HEK293T (cell line): Measurements from ENCODE around the gene SORBS1.

Experiments
- CTCF ChIA-PET: fragments of 350-600 bp; formaldehyde crosslinking; extraction: SDS; loops from one replicate; lab custom pipeline; 2021; ENCODE audit warnings: antibody characterized with exemption, inconsistent platforms; lab: Yijun Ruan, JAX
- POLR2A ChIA-PET: fragments of 350-600 bp; formaldehyde crosslinking; extraction: SDS; loops from one replicate; lab custom pipeline; 2020; ENCODE audit warnings: antibody characterized with exemption, inconsistent platforms; lab: Yijun Ruan, JAX
- DNase-seq: peaks from one replicate; pipeline ENCODE4 v3.0.0; 2012; ENCODE audit warnings: mixed read lengths; ENCODE audit errors: extremely low spot score
- ARNT ChIP-seq: fragments of 450-650 bp; IDR thresholded peaks from 2 replicates; pipeline ENCODE4 v1.6.1; 2017; ENCODE audit warnings: mild to moderate bottlenecking
- BHLHE40 ChIP-seq: fragments of 450-650 bp; IDR thresholded peaks from 2 replicates; pipeline ENCODE4 v1.6.1; 2016; ENCODE audit warnings: mild to moderate bottlenecking, moderate library complexity, borderline replicate concordance
- CTBP1 ChIP-seq: fragments of 450-650 bp; IDR thresholded peaks from 2 replicates; pipeline ENCODE4 v1.6.1; 2016; ENCODE audit warnings: borderline replicate concordance
- ELF4 ChIP-seq: fragments of 450-650 bp; IDR thresholded peaks from 2 replicates; pipeline ENCODE4 v1.6.1; 2017; ENCODE audit warnings: antibody characterized with exemption
- FOXA1 ChIP-seq: fragments of 450-650 bp; IDR thresholded peaks from 2 replicates; pipeline ENCODE4 v1.6.1; 2016; ENCODE audit warnings: mild to moderate bottlenecking
- FOXK2 ChIP-seq: fragments of 450-650 bp; IDR thresholded peaks from 2 replicates; pipeline ENCODE4 v1.6.1; 2016; ENCODE audit warnings: mild to moderate bottlenecking
- FOXM1 ChIP-seq: fragments of 450-650 bp; IDR thresholded peaks from 2 replicates; pipeline ENCODE4 v1.6.1; 2017; ENCODE audit warnings: mild to moderate bottlenecking, borderline replicate concordance
- HDGF ChIP-seq: fragments of 450-650 bp; IDR thresholded peaks from 2 replicates; pipeline ENCODE4 v1.6.1; 2017; ENCODE audit warnings: antibody characterized with exemption, borderline replicate concordance
- L3MBTL2 ChIP-seq: fragments of 450-650 bp; conservative IDR thresholded peaks from 2 replicates; pipeline ENCODE4 v1.6.1; 2016; ENCODE audit warnings: mild to moderate bottlenecking
- LEF1 ChIP-seq: fragments of 450-650 bp; IDR thresholded peaks from 2 replicates; pipeline ENCODE4 v1.6.1; 2017; ENCODE audit warnings: mild to moderate bottlenecking, borderline replicate concordance
- NFRKB ChIP-seq: fragments of 450-650 bp; IDR thresholded peaks from 2 replicates; pipeline ENCODE4 v1.6.1; 2016; ENCODE audit warnings: mild to moderate bottlenecking, moderate library complexity
- SP1 ChIP-seq: fragments of 450-650 bp; IDR thresholded peaks from 2 replicates; pipeline ENCODE4 v1.6.1; 2017
- SUZ12 ChIP-seq: fragments of 450-650 bp; IDR thresholded peaks from 2 replicates; pipeline ENCODE4 v1.6.1; 2016; ENCODE audit warnings: mild to moderate bottlenecking
- TARDBP ChIP-seq: fragments of 450-650 bp; IDR thresholded peaks from 2 replicates; pipeline ENCODE4 v1.6.1; 2016
- ZNF384 ChIP-seq: fragments of 450-650 bp; IDR thresholded peaks from 2 replicates; pipeline ENCODE4 v1.6.1; 2016
- TF ChIP-seq, protein P1 (sequence below): fragments of 450-650 bp; IDR thresholded peaks from 2 replicates; pipeline ENCODE4 v1.6.1; 2016

SORBS1 gene

DNA sequence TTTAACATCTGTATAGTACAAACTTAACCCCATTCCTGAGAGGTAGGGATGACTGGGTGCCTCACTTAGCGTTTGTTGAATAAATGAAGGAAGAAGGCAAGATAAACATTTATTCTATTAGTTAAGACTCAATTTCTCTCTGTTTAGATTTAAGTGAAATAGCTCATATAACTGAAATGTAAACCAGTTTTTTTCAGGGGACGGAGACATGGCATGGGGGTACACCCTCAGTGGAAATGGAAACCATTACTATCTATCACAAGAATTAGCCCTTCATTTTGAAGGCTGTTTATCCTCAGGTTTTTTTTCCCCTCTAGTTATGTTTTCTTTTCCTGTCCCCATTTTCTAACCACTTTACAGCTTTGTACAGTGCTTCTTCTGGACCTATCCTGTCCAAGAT lies 234.8 kb downstream of the SORBS1 start:
- POLR2A ChIA-PET: no interaction called here
- no peak for DNase-seq
- TF ChIP-seq SUZ12: no peak
- no peak for TF ChIP-seq FOXM1
- no peak for TF ChIP-seq LEF1
- TF ChIP-seq NFRKB: no peak
- TF ChIP-seq ARNT: no peak
- no peak for TF ChIP-seq HDGF
- no peak for TF ChIP-seq SP1
- CTCF ChIA-PET: interaction anchor here (1.0 kb wide), 1 partner anchor 79 kb away, joined by 4 read pairs; no protein-coding TSS in a partner anchor

DNA sequence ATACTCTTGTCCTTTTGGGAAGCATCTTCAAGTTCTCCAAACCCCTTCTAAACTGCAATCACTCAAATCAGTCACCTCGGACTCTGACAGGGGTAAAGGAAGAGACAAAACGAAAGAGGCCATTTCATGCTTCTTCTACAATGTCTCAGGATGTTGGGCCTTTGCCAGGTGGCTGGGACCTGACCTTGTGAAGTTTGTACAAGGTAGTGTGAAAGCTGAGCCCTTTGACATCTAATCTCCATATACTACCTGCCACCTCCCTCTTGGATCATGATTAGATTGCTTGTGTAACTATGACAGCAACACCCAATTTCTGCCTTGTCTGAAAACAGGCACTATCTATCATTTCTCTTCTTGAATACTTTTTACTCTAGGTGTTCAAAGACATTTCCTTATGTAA lies 235.3 kb downstream of the SORBS1 start:
- CTCF ChIA-PET: interaction anchor here (1.0 kb wide), 1 partner anchor 79 kb away, joined by 4 read pairs; no protein-coding TSS in a partner anchor
- TF ChIP-seq HDGF (no peak), FOXA1 (no peak)
- DNase-seq: no peak
- POLR2A ChIA-PET: no interaction called here

DNA sequence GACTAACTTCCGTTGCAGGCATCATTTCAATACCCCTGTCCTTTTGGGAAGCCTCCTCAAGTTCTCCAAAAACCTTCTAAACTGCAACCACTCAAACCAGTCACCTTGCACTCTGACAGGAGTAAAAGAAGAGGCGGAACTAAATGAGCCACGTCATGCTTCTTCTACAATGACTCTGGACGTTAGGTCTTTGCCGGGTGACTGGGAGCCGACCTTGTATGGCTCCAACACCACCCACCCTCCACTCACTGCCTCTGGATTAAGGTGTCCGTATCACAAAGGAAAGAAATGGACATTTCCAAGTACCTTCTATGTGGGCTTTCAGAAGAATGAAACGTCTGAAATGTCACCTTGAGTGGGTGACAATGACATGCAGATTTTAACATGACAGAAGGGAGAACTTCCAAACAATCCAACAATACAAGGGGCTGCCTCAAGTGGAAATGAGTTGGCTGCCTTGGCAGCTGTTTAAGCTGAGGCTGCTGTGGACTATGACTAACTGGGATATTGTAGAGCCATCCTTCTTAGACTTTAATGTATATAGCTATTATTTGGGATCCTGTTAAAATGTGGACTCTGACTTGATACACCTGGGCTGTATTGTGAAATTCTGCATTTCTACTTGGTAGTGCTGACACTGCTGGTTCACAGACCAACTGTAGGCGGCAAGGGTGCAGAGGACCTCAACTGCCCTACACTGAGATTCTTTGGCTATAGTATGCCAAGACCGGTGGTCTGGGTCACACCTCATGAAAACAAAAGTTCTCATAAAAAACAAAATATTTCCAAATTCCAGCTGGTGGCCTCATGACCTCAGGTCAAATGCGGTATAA lies 236.5 kb downstream of the SORBS1 start:
- TF ChIP-seq CTBP1 (no peak), BHLHE40 (no peak), ELF4 (no peak)
- no peak for DNase-seq
- ChIA-PET CTCF (no interaction called here), POLR2A (no interaction called here)

DNA sequence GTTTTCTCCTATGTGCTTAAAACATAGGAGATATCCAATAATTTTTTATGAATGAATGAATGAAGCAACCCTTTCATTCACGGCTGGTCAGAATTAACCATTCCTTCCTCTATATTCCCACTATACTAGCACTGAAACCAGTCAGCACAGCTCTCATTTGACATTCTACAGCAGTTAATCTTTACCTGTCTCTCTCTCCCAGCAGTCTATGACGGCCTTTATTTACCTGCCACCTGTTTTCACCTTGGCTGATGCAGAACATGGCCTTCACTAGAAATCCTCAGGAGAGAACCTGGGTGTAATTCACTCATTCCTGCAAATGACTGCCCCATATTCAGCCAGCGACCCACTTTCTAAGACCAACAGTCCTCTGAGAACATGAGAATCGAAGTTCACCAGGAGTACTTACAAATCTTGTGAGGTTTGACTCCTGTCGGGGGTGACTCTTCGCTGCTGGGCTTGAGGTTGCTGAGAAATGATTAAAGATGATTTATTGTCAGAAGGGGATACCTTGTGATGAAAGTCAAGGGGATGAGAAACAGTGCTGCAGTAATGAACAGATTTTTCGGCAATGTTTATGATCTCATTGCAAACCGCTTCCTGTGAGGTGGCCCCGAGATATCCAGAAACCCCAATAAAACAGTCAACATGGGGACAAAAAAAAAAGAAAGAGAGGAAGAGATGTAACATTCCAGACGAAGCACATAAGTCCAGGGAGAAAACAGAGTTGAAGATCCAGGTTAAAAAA lies 239.4 kb downstream of the SORBS1 start:
- no peak for DNase-seq
- CTCF ChIA-PET: no interaction called here
- TF ChIP-seq FOXK2 (no peak), NFRKB (no peak), LEF1 (no peak), ELF4 (no peak)
- POLR2A ChIA-PET: no interaction called here

DNA sequence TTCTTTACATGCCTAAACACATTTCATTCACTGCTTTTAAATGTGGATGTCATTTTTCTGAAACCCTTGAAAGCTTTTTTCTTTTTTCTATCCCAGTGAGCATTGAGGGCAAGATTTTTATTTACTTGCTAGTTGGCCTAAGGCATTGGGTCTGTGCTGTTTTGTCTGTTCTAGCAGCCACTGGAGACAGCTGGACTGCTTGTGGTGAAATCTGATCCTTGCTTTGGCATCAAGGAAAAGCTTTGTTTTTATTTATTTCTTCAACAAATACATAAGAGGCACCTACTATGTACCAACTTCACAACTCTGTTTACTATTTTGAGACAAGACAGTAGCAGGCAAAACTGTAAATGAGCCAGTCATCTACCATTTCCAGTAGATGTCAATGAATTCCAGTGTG lies 241.9 kb downstream of the SORBS1 start:
- DNase-seq: no peak
- POLR2A ChIA-PET: no interaction called here
- TF ChIP-seq ARNT (no peak), BHLHE40 (no peak), SUZ12 (no peak), CTBP1 (no peak), FOXA1 (no peak), TARDBP (no peak)

DNA sequence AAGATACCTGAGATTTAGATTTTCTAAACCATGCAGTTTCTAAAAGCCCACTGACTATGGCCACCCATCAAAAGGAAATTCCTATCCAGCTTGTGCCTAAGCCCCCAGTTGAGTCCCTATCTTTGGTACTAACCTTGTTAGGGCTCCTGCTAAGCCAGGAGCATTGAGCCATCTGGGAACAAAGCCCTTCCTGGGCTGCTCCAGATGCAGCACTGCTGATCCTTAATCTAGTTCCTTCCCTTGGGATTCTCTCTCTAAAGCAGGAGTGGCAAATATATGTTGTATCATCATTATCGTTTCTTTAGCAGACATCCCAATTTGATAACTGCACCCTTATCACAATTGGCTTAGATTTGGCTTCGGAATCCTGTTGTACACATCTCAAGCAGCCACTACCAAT lies 245.7 kb downstream of the SORBS1 start:
- ChIA-PET POLR2A (no interaction called here), CTCF (no interaction called here)
- DNase-seq: no peak
- no peak for TF ChIP-seq FOXA1
- TF ChIP-seq SUZ12: no peak
- TF ChIP-seq ZNF384: no peak
- no peak for TF ChIP-seq ARNT
- TF ChIP-seq HDGF: no peak
- no peak for TF ChIP-seq CTBP1
- TF ChIP-seq TARDBP: no peak
- no peak for TF ChIP-seq L3MBTL2
- TF ChIP-seq BHLHE40: no peak
- no peak for TF ChIP-seq LEF1
- TF ChIP-seq, protein P1, sequence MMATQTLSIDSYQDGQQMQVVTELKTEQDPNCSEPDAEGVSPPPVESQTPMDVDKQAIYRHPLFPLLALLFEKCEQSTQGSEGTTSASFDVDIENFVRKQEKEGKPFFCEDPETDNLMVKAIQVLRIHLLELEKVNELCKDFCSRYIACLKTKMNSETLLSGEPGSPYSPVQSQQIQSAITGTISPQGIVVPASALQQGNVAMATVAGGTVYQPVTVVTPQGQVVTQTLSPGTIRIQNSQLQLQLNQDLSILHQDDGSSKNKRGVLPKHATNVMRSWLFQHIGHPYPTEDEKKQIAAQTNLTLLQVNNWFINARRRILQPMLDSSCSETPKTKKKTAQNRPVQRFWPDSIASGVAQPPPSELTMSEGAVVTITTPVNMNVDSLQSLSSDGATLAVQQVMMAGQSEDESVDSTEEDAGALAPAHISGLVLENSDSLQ: no peak
- TF ChIP-seq FOXK2: no peak

More for the DNA sequence above, 241.9 kb downstream of the SORBS1 start:
- CTCF ChIA-PET: interaction anchor here (0.8 kb wide), 1 partner anchor 75 kb away, joined by 3 read pairs; no protein-coding TSS in a partner anchor

DNA sequence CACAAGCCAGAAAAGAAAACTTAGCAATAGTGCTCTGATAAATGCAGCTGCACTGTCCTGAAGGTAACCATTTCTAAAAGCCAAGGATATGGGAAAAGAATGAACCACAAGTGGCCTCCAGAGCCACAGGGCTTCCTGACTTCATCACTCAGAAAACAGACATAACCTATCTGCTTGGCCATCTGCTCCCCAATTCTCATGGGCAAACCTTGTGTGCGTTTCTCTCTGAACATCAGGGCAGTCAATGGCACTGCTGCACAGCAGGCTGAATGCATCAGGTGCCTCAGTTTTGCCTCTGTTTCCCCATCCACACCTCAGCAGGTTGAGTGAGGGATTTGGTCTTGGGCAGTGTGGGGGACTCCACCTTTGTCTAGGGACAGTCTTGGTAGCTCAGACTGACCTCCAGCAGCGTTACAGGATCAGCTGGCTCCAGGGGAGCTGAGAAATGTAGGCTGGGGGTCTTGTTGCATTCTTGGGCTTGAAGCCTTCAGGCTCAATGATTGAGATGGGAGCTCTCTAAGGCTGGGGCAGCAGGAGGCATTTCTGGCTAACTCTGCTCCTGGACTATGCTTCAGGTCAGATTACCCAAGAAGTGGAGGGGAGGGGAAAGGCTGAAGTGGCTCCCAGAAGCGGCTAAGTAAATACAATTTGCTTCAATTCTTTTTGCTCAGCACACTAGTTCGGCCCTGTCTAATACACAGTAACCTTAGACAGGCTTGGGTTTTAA lies 246.8 kb downstream of the SORBS1 start:
- no peak for DNase-seq
- TF ChIP-seq ARNT (no peak), SP1 (no peak), LEF1 (no peak), ELF4 (no peak), TARDBP (no peak), L3MBTL2 (no peak), FOXA1 (no peak), NFRKB (no peak), HDGF (no peak), FOXM1 (no peak), CTBP1 (no peak), BHLHE40 (no peak)
- TF ChIP-seq, protein P1: no peak
- ChIA-PET POLR2A (no interaction called here), CTCF (no interaction called here)
